Neutrophil (primary cell): ENCODE measurements around the gene RAD18.

Experiments
- H3K27ac ChIP-seq: fragments of 200-600 bp; sonication (generic); 2 replicates; pipeline ENCODE4 v1.5.1; 2016; ENCODE audit warnings: mild to moderate bottlenecking, moderate library complexity
- H3K27me3 ChIP-seq: fragments of 200-600 bp; sonication (generic); 2 replicates; pipeline ENCODE4 v1.6.0; 2016; ENCODE audit warnings: mild to moderate bottlenecking
- H3K36me3 ChIP-seq: fragments of 200-600 bp; sonication (generic); 2 replicates; pipeline ENCODE4 v1.5.1; 2017
- H3K4me1 ChIP-seq, 2 experiments: fragments of 200-600 bp in 1 of 2; sonication (generic) in 1 of 2; 1 replicate in 1 of 2; 2 replicates in 1 of 2; pipeline versions ENCODE4 v1.5.1 to v1.6.1; 2013 to 2016; ENCODE audit warnings: low read depth in 1 of 2, low read length in 1 of 2, mild to moderate bottlenecking in 1 of 2, moderate library complexity in 1 of 2; ENCODE audit not compliant: control insufficient read depth in 1 of 2, insufficient read depth in 1 of 2
- H3K4me3 ChIP-seq, 2 experiments: fragments of 200-600 bp in 1 of 2; sonication (generic) in 1 of 2; 1 replicate in 1 of 2; 2 replicates in 1 of 2; pipeline ENCODE4 v1.5.1; 2013 to 2016; ENCODE audit warnings: low read depth in 1 of 2, low read length in 1 of 2, mild to moderate bottlenecking in 1 of 2, moderate library complexity in 1 of 2
- H3K9me3 ChIP-seq: fragments of 200-600 bp; sonication (generic); 2 replicates; pipeline ENCODE4 v1.5.1; 2016
- CTCF ChIP-seq: fragments of 200-600 bp; sonication (generic); IDR thresholded peaks from 2 replicates; pipeline ENCODE4 v1.5.1; 2016; ENCODE audit warnings: antibody characterized with exemption

The RAD18 gene

GRCh38 chr3:8870134-8870533 lies 93.1 kb downstream of the RAD18 start:
- TF ChIP-seq CTCF, result no peak
- no peak overlapping the region for H3K4me3 ChIP-seq
- no peaks in the 10 kb centered on the region for H3K4me1 ChIP-seq
- H3K9me3 ChIP-seq, result no peaks in the 10 kb centered on the region
- H3K36me3 ChIP-seq, result no peaks in the 10 kb centered on the region
- no peak overlapping the region for H3K27ac ChIP-seq
- no peaks in the 10 kb centered on the region for H3K27me3 ChIP-seq

- no peak overlapping the region for H3K27ac ChIP-seq
- no peak overlapping the region for H3K4me3 ChIP-seq
- no peaks in the 10 kb centered on the region for H3K36me3 ChIP-seq
- H3K27me3 ChIP-seq, result no peaks in the 10 kb centered on the region
- H3K4me1 ChIP-seq, result no peaks in the 10 kb centered on the region
- no peaks in the 10 kb centered on the region for H3K9me3 ChIP-seq
- TF ChIP-seq CTCF, result no peak
Observed at GRCh38 chr3:8869613-8870012, 93.7 kb downstream of the RAD18 start.

GRCh38 chr3:8868996-8869395 lies 94.3 kb downstream of the RAD18 start:
- Histone ChIP-seq H3K9me3 (no peaks in the 10 kb centered on the region), H3K4me3 (no peak overlapping the region), H3K27ac (no peak overlapping the region), H3K36me3 (no peaks in the 10 kb centered on the region), H3K4me1 (no peaks in the 10 kb centered on the region), H3K27me3 (no peaks in the 10 kb centered on the region)
- no peak for TF ChIP-seq CTCF

- H3K4me1 ChIP-seq, result no peaks in the 10 kb centered on the region
- TF ChIP-seq CTCF, result no peak
- H3K4me3 ChIP-seq, result no peak overlapping the region
- no peaks in the 10 kb centered on the region for H3K36me3 ChIP-seq
- no peaks in the 10 kb centered on the region for H3K27me3 ChIP-seq
- H3K9me3 ChIP-seq, result no peaks in the 10 kb centered on the region
- no peak overlapping the region for H3K27ac ChIP-seq
Observed at GRCh38 chr3:8867646-8868045, 95.6 kb downstream of the RAD18 start.

- Histone ChIP-seq H3K27ac (no peak overlapping the region), H3K4me1 (no peaks in the 10 kb centered on the region), H3K4me3 (no peak overlapping the region), H3K36me3 (no peaks in the 10 kb centered on the region), H3K27me3 (no peaks in the 10 kb centered on the region), H3K9me3 (no peaks in the 10 kb centered on the region)
- no peak for TF ChIP-seq CTCF
Observed at GRCh38 chr3:8865697-8866096, 97.6 kb downstream of the RAD18 start.
